Mesenchymal stem cell (in vitro differentiated cells and primary cell): Measurements from ENCODE around the gene PCMT1. TPM values are rescaled to one million over a fixed set of nuclear protein-coding genes. Genes with fewer than 3 reads are reported as not detected.

Experiments
- DNase-seq: peaks from one replicate; pipeline ENCODE4 v3.0.0-alpha.2; 2013
- H2AFZ ChIP-seq: one replicate; pipeline ENCODE4 v1.6.1; 2013; ENCODE audit warnings: low read depth, mild to moderate bottlenecking, control low read depth, inconsistent platforms, low read length, moderate library complexity
- H2AK5ac ChIP-seq: 2 replicates; pipeline ENCODE4 v1.6.1; 2013; ENCODE audit warnings: low read length, moderate library complexity, mild to moderate bottlenecking, inconsistent platforms; ENCODE audit not compliant: severe bottlenecking
- H2BK120ac ChIP-seq: one replicate; pipeline ENCODE4 v1.6.1; 2013; ENCODE audit warnings: low read depth, mild to moderate bottlenecking, inconsistent platforms, low read length, moderate library complexity
- H2BK12ac ChIP-seq, 2 experiments: one replicate each; pipeline ENCODE4 v1.6.1; 2013; ENCODE audit warnings: inconsistent platforms in 2 of 2, low read length in 2 of 2, mild to moderate bottlenecking in 2 of 2, moderate library complexity in 2 of 2, control low read depth in 1 of 2
- H2BK15ac ChIP-seq: one replicate; pipeline ENCODE4 v1.6.1; 2013; ENCODE audit warnings: mild to moderate bottlenecking, low read depth, inconsistent platforms; ENCODE audit not compliant: poor library complexity, severe bottlenecking
- H2BK5ac ChIP-seq: 2 replicates; pipeline ENCODE4 v1.6.1; 2013; ENCODE audit warnings: low read depth, mild to moderate bottlenecking, low read length, control low read depth, inconsistent platforms; ENCODE audit not compliant: poor library complexity, severe bottlenecking
- H3K14ac ChIP-seq, 2 experiments: one replicate each; pipeline ENCODE4 v1.6.1; 2013; ENCODE audit warnings: inconsistent platforms in 2 of 2, low read length in 2 of 2, control low read depth in 1 of 2, mild to moderate bottlenecking in 1 of 2, moderate library complexity in 1 of 2
- H3K18ac ChIP-seq, 2 experiments: one replicate each; pipeline ENCODE4 v1.6.1; 2013; ENCODE audit warnings: inconsistent platforms in 2 of 2, low read length in 2 of 2, control low read depth in 1 of 2, low read depth in 1 of 2, mild to moderate bottlenecking in 1 of 2
- H3K23ac ChIP-seq, 2 experiments: one replicate each; pipeline ENCODE4 v1.6.1; 2013; ENCODE audit warnings: inconsistent platforms in 2 of 2, low read length in 2 of 2, mild to moderate bottlenecking in 2 of 2, moderate library complexity in 2 of 2, control low read depth in 1 of 2
- H3K27ac ChIP-seq: 2 replicates; pipeline ENCODE4 v1.5.1; 2013; ENCODE audit warnings: mild to moderate bottlenecking, moderate library complexity, low read length, control low read depth, inconsistent platforms; ENCODE audit not compliant: poor library complexity, severe bottlenecking
- H3K27me3 ChIP-seq, 2 experiments: 2 replicates each; pipeline versions ENCODE4 v1.6.1 to v1.7.0; 2013; ENCODE audit warnings: low read length in 2 of 2, mild to moderate bottlenecking in 2 of 2, moderate library complexity in 2 of 2, control low read depth in 1 of 2, inconsistent platforms in 1 of 2; ENCODE audit not compliant: control insufficient read depth in 1 of 2, insufficient read depth in 1 of 2
- H3K36me3 ChIP-seq, 2 experiments: 2 replicates each; pipeline versions ENCODE4 v1.6.1 to v1.7.0; 2013; ENCODE audit warnings: low read length in 2 of 2, control low read depth in 1 of 2, inconsistent platforms in 1 of 2, low read depth in 1 of 2, mild to moderate bottlenecking in 1 of 2; ENCODE audit not compliant: insufficient read depth in 2 of 2, control insufficient read depth in 1 of 2
- H3K4ac ChIP-seq, 2 experiments: one replicate each; pipeline ENCODE4 v1.6.1; 2013; ENCODE audit warnings: inconsistent platforms in 2 of 2, low read length in 2 of 2, mild to moderate bottlenecking in 2 of 2, moderate library complexity in 2 of 2, control low read depth in 1 of 2, low read depth in 1 of 2
- H3K4me1 ChIP-seq: 2 replicates; pipeline ENCODE4 v1.6.1; 2013; ENCODE audit warnings: low read depth, low read length, control low read depth; ENCODE audit not compliant: control insufficient read depth, insufficient read depth
- H3K4me2 ChIP-seq: 2 replicates; pipeline ENCODE4 v1.6.1; 2013; ENCODE audit warnings: low read length, mild to moderate bottlenecking, inconsistent platforms; ENCODE audit not compliant: poor library complexity, severe bottlenecking
- H3K4me3 ChIP-seq, 2 experiments: 2 replicates each; pipeline versions ENCODE4 v1.5.1 to v1.7.0; 2013; ENCODE audit warnings: low read length in 2 of 2, mild to moderate bottlenecking in 2 of 2, control low read depth in 1 of 2, low read depth in 1 of 2; ENCODE audit not compliant: insufficient read depth in 1 of 2
- H3K79me1 ChIP-seq: replicated peaks from 2 replicates; pipeline ENCODE4 v1.6.1; 2013; ENCODE audit warnings: mild to moderate bottlenecking, control low read depth, low read length, inconsistent platforms; ENCODE audit not compliant: poor library complexity, severe bottlenecking
- H3K9ac ChIP-seq: 2 replicates; pipeline ENCODE4 v1.7.0; 2013; ENCODE audit warnings: mild to moderate bottlenecking, low read length, moderate library complexity
- H3K9me3 ChIP-seq: 2 replicates; pipeline ENCODE4 v1.7.0; 2013; ENCODE audit warnings: mild to moderate bottlenecking, low read length; ENCODE audit not compliant: control insufficient read depth
- H4K8ac ChIP-seq: one replicate; pipeline ENCODE4 v1.6.1; 2013; ENCODE audit warnings: inconsistent platforms, mild to moderate bottlenecking, low read length, moderate library complexity
- H4K91ac ChIP-seq: one replicate; pipeline ENCODE4 v1.6.1; 2013; ENCODE audit warnings: mild to moderate bottlenecking, low read length, inconsistent platforms
- WGBS: methylation state at CpG from one replicate; pipeline ENCODE4 v1.1.7; 2013; ENCODE audit warnings: mixed read lengths; 5-methylcytosine and 5-hydroxymethylcytosine counted together
- polyA plus RNA-seq, 2 experiments: library from polyadenylated mRNA; stranded (reverse); fragments of 200-250 nt; gene quantifications; one replicate each; pipeline ENCODE4 v1.2.3, GENCODE V29; 2013

PCMT1 gene
- 67.4 TPM for polyA plus RNA-seq (2013, experiment 1 of 2)
- polyA plus RNA-seq (2013, experiment 2 of 2) = 64.8 TPM

DNA sequence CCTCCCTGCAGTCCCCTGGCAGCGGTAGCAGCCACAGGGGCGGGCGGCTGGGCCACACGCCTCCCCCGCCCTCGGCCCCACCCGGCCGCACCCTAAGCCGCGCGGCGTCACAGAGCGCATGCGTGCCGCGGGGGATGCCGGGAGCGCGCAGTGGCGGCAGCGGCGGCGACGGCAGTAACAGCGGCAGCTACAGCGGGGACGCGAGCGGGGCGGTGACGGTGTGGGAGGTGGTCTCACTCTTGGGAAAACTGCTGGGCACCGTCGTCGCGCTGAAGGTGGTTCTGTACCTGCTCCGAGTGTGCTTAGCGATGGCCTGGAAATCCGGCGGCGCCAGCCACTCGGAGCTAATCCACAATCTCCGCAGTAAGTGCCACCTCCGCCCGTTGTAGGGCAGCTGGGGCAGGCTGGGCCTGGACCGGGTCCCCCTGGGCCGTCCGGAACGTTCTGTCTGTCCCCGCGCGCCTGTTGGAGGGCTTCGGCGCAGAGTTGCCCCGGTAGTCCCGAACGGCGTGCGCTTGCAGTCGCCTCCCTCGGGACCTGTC is at the start of gene PCMT1:
Gene PCMT1, plus strand, starts transcription at position 148 of the 542 bp plus-strand sequence. Its CDS starts 161 bp downstream, at position 309.
- H3K4me2 ChIP-seq = peak within 1 kb of the TSS; percentile 70
- peak; percentile 90 for DNase-seq
- under 1% methylated on average over 58 of the region's 60 CpGs for WGBS
- no peak within 1 kb of the TSS for H2AK5ac ChIP-seq
- H3K9me3 ChIP-seq = no peaks in the 10 kb centered on the region
- peak within 1 kb of the TSS in 1 of 2 experiments; percentile 39 for H2BK12ac ChIP-seq
- no peak within 1 kb of the TSS for H2BK5ac ChIP-seq
- H4K8ac ChIP-seq = peak within 1 kb of the TSS; percentile 89
- H3K36me3 ChIP-seq = no peaks in the 10 kb centered on the region
- H2BK15ac ChIP-seq = no peak within 1 kb of the TSS
- H2BK120ac ChIP-seq = peak within 1 kb of the TSS; percentile 49
- peak within 1 kb of the TSS in 1 of 2 experiments; percentile 83 for H3K14ac ChIP-seq
- H3K23ac ChIP-seq = peak within 1 kb of the TSS in 1 of 2 experiments; percentile 2
- peaks cover 8% of the 10 kb centered on the region for H3K4me1 ChIP-seq
- no peaks in the 10 kb centered on the region for H3K27me3 ChIP-seq
- H2AFZ ChIP-seq = peak within 1 kb of the TSS; percentile 90
- H3K4me3 ChIP-seq = peak within 1 kb of the TSS; percentile 83 to 88
- H4K91ac ChIP-seq = peak within 1 kb of the TSS; percentile 57
- peaks cover 1% of the 10 kb centered on the region for H3K79me1 ChIP-seq
- peak within 1 kb of the TSS; percentile 92 for H3K9ac ChIP-seq
- peak within 1 kb of the TSS; percentile 85 to 93 for H3K4ac ChIP-seq
- H3K27ac ChIP-seq = peak within 1 kb of the TSS; percentile 71
- H3K18ac ChIP-seq = peak within 1 kb of the TSS; percentile 70 to 86

DNA sequence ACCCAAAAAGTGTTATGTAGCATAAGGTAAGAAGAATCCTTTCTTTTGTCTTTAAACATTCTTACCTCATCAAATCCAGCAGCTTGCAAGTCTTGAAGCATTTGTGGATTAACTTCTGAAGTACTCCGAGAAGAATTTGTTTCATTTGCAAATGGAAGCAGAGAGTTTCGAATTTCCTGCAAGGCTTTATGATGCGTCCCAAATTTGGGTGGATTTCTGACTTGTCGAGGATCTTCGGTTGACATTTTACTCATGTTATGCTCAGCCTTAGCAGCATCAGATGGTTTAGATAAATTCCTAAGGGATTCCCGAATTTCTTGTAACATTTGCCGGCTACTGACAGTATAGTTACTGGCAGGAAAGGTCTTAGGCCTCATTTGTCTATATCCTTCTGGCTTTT is 47.8 kb upstream of the PCMT1 start:
- no peak for DNase-seq
- Histone ChIP-seq H4K91ac (no peak overlapping the region), H3K9ac (peak overlapping the region; percentile 26), H4K8ac (no peak overlapping the region), H2BK15ac (no peak overlapping the region), H3K27ac (peak overlapping the region; percentile 51), H3K9me3 (no peaks in the 10 kb centered on the region), H3K27me3 (no peaks in the 10 kb centered on the region), H3K79me1 (peaks cover 1% of the 10 kb centered on the region), H3K18ac (no peak overlapping the region), H3K23ac (no peak overlapping the region), H3K36me3 (peaks cover 2 to 43% of the 10 kb centered on the region in 2 experiments), H3K14ac (no peak overlapping the region), H2BK12ac (no peak overlapping the region), H3K4me1 (peaks cover 1% of the 10 kb centered on the region), H2AFZ (no peak overlapping the region), H3K4me3 (peak overlapping the region in 1 of 2 experiments; percentile 28), H3K4ac (peak overlapping the region in 1 of 2 experiments; percentile 67), H2BK5ac (no peak overlapping the region), H2BK120ac (no peak overlapping the region), H2AK5ac (no peak overlapping the region), H3K4me2 (no peak overlapping the region)
- 79% methylated on average over 7 of the region's 7 CpGs for WGBS

DNA sequence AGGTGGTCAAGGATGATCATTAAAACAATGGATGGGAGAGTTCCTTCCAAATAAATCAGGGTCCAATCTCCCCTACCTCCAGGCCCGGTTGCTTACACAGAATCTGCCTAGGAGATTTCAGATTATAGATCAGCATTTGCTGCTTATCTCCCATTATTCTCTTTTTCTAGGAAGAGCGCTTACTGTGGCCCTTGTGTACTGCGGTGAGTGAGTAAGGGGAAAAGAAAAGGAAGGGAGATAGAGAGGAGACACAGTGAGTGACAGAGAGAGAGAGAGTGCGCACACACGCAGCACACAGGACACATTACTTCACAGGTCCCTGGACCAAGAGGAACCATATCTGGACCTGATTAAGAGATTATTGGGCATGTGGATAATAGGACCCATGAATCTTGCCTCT is 37.8 kb upstream of the PCMT1 start:
- Histone ChIP-seq H3K4me3 (no peak overlapping the region), H3K4me1 (no peaks in the 10 kb centered on the region), H3K27ac (no peak overlapping the region), H3K27me3 (no peaks in the 10 kb centered on the region), H2BK5ac (no peak overlapping the region), H2BK12ac (no peak overlapping the region), H2BK15ac (no peak overlapping the region), H3K14ac (no peak overlapping the region), H3K9me3 (no peaks in the 10 kb centered on the region), H3K36me3 (no peaks in the 10 kb centered on the region), H3K4ac (no peak overlapping the region), H4K8ac (no peak overlapping the region), H2AK5ac (no peak overlapping the region), H3K79me1 (no peaks in the 10 kb centered on the region), H3K9ac (no peak overlapping the region), H3K23ac (no peak overlapping the region), H3K18ac (no peak overlapping the region), H4K91ac (no peak overlapping the region), H3K4me2 (no peak overlapping the region), H2AFZ (no peak overlapping the region), H2BK120ac (no peak overlapping the region)
- WGBS = 96% methylated on average over 4 of the region's 5 CpGs
- no peak for DNase-seq

DNA sequence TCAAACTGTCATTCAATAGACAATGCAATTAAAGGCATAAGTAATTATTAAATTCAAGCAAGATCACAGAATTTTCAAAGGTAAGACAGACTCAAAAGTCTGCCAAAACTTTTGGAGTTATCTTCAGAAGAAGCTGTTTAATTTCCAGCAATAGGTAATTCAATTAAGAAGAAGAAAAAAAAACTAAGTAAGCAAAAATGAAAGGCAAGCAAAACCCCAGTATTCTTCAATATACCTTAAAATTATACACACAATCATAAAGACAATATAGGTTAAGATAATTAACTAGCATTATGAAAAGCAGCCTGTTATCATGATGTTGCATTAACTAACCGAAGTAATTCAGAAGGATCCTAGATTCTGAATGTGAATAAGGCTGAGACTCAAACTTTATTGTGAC is 35.1 kb upstream of the PCMT1 start:
- Histone ChIP-seq H2AFZ (no peak overlapping the region), H3K4me1 (no peaks in the 10 kb centered on the region), H3K4me2 (no peak overlapping the region), H4K91ac (no peak overlapping the region), H3K27me3 (no peaks in the 10 kb centered on the region), H3K23ac (no peak overlapping the region), H3K4ac (no peak overlapping the region), H3K4me3 (no peak overlapping the region), H3K9ac (no peak overlapping the region), H3K79me1 (no peaks in the 10 kb centered on the region), H3K27ac (no peak overlapping the region), H3K14ac (no peak overlapping the region), H3K18ac (no peak overlapping the region), H2BK5ac (no peak overlapping the region), H2BK15ac (no peak overlapping the region), H3K9me3 (no peaks in the 10 kb centered on the region), H2AK5ac (no peak overlapping the region), H3K36me3 (no peaks in the 10 kb centered on the region), H2BK120ac (no peak overlapping the region), H4K8ac (no peak overlapping the region), H2BK12ac (no peak overlapping the region)
- DNase-seq = no peak
- WGBS = 100% methylated on average over 1 of the region's 1 CpG
